ENCODE data around the gene PDE6G.

GRCh38 chr17:81636505-81637288 is 19.6 kb downstream of the PDE6G start, which contains the start of the genes NPLOC4 and TSPAN10:
- TF ChIP-seq POLR2AphosphoS5 (IDR thresholded peaks at IDR 0.05; ENCODE audit: low read depth, low read length) (peak; percentile 91), CREB1 (IDR thresholded peaks at IDR 0.05) (peak; percentile 70), HDAC2 (IDR thresholded peaks at IDR 0.05; ENCODE audit: borderline replicate concordance in 1 of 2, low read depth in 2 of 2, low read length in 2 of 2) (no peak; a peak in 1 of 4 replicates), SRF (IDR thresholded peaks at IDR 0.05; ENCODE audit: low read depth, low read length) (peak; percentile 50), EP300 (IDR thresholded peaks at IDR 0.05; ENCODE audit: borderline replicate concordance in 1 of 2, low read depth in 2 of 2, low read length in 2 of 2) (peak in 1 of 2 experiments; percentile 71; a peak in 1 of 3 replicates), CTCF (IDR thresholded peaks at IDR 0.05; ENCODE audit: control extremely low read depth in 1 of 3, insufficient read depth in 1 of 3, low read depth in 1 of 3, low read length in 3 of 3) (no peak)

Data from H1 (cell line).